Activated T-cell treated with anti-CD3 and anti-CD28 coated beads, Interleukin-2, amount 50 U/mL, for 24 hours (primary cell): ENCODE measurements around the gene RHOB.
"Not testable (repeated sequence)": the region's sequence is repeated elsewhere in the genome, so short reads cannot be mapped to it uniquely, and the experiment has no call there.

Source experiments
- DNase-seq: peaks from one replicate; pipeline ENCODE4 v3.0.0-alpha.2; 2020
- H3K27ac Mint-ChIP-seq: 2 replicates; pipeline ENCODE4 v1.8.0; 2020; ENCODE audit warnings: mild to moderate bottlenecking, mixed read lengths
- H3K27me3 Mint-ChIP-seq: 2 replicates; pipeline ENCODE4 v1.8.0; 2020; ENCODE audit warnings: mixed read lengths
- H3K36me3 Mint-ChIP-seq: 2 replicates; pipeline ENCODE4 v1.8.0; 2020; ENCODE audit warnings: low read depth, mixed read lengths
- H3K4me1 Mint-ChIP-seq: 2 replicates; pipeline ENCODE4 v1.8.0; 2020; ENCODE audit warnings: low read depth, mixed read lengths
- H3K4me3 Mint-ChIP-seq: 2 replicates; pipeline ENCODE4 v1.8.0; 2020; ENCODE audit warnings: mild to moderate bottlenecking, moderate library complexity, mixed read lengths
- H3K9me3 Mint-ChIP-seq: 2 replicates; pipeline ENCODE4 v1.8.0; 2020; ENCODE audit warnings: mixed read lengths

Gene RHOB

GRCh38 chr2:20428717-20429490 lies 18.0 kb upstream of the RHOB start:
- DNase-seq = no peak
- Mint-ChIP-seq H3K4me1 (peaks cover 27% of the 10 kb centered on the region), H3K36me3 (no peaks in the 10 kb centered on the region), H3K9me3 (no peaks in the 10 kb centered on the region), H3K27ac (no peak overlapping the region), H3K27me3 (peaks cover 6% of the 10 kb centered on the region), H3K4me3 (no peak overlapping the region)

GRCh38 chr2:20429528-20429927 lies 17.3 kb upstream of the RHOB start:
- DNase-seq = no peak
- H3K27me3 Mint-ChIP-seq = peaks cover 6% of the 10 kb centered on the region
- no peak overlapping the region for H3K4me3 Mint-ChIP-seq
- H3K36me3 Mint-ChIP-seq = no peaks in the 10 kb centered on the region
- H3K4me1 Mint-ChIP-seq = peaks cover 24% of the 10 kb centered on the region
- H3K27ac Mint-ChIP-seq = no peak overlapping the region
- H3K9me3 Mint-ChIP-seq = no peaks in the 10 kb centered on the region

- Mint-ChIP-seq H3K27ac (no peak overlapping the region), H3K9me3 (no peaks in the 10 kb centered on the region), H3K27me3 (peaks cover 7% of the 10 kb centered on the region), H3K4me3 (no peak overlapping the region), H3K4me1 (peaks cover 19% of the 10 kb centered on the region), H3K36me3 (no peaks in the 10 kb centered on the region)
- DNase-seq = no peak
Observed at GRCh38 chr2:20430035-20430434, 16.8 kb upstream of the RHOB start.

GRCh38 chr2:20430461-20431300 lies 16.2 kb upstream of the RHOB start:
- peaks cover 13% of the 10 kb centered on the region for H3K4me1 Mint-ChIP-seq
- H3K4me3 Mint-ChIP-seq = no peak overlapping the region
- no peaks in the 10 kb centered on the region for H3K9me3 Mint-ChIP-seq
- no peak for DNase-seq
- H3K36me3 Mint-ChIP-seq = no peaks in the 10 kb centered on the region
- H3K27ac Mint-ChIP-seq = peak overlapping the region; percentile 27
- peaks cover 8% of the 10 kb centered on the region for H3K27me3 Mint-ChIP-seq

GRCh38 chr2:20431301-20431698 lies 15.6 kb upstream of the RHOB start:
- Mint-ChIP-seq H3K36me3 (no peaks in the 10 kb centered on the region), H3K27ac (no peak overlapping the region), H3K4me3 (no peak overlapping the region), H3K27me3 (peaks cover 8% of the 10 kb centered on the region), H3K4me1 (peaks cover 13% of the 10 kb centered on the region), H3K9me3 (no peaks in the 10 kb centered on the region)
- DNase-seq = no peak

- DNase-seq = no peak
- H3K27me3 Mint-ChIP-seq = peaks cover 13% of the 10 kb centered on the region
- no peaks in the 10 kb centered on the region for H3K36me3 Mint-ChIP-seq
- no peak overlapping the region for H3K4me3 Mint-ChIP-seq
- no peak overlapping the region for H3K27ac Mint-ChIP-seq
- no peaks in the 10 kb centered on the region for H3K9me3 Mint-ChIP-seq
- H3K4me1 Mint-ChIP-seq = peaks cover 13% of the 10 kb centered on the region
Observed at GRCh38 chr2:20431772-20432171, 15.1 kb upstream of the RHOB start.

GRCh38 chr2:20432714-20433113 lies 14.2 kb upstream of the RHOB start:
- H3K27ac Mint-ChIP-seq = no peak overlapping the region
- no peaks in the 10 kb centered on the region for H3K9me3 Mint-ChIP-seq
- H3K4me1 Mint-ChIP-seq = peaks cover 13% of the 10 kb centered on the region
- DNase-seq = no peak
- H3K36me3 Mint-ChIP-seq = no peaks in the 10 kb centered on the region
- peaks cover 16% of the 10 kb centered on the region for H3K27me3 Mint-ChIP-seq
- no peak overlapping the region for H3K4me3 Mint-ChIP-seq

- Mint-ChIP-seq H3K36me3 (no peaks in the 10 kb centered on the region), H3K9me3 (no peaks in the 10 kb centered on the region), H3K4me3 (no peak overlapping the region), H3K27me3 (peaks cover 18% of the 10 kb centered on the region), H3K27ac (no peak overlapping the region), H3K4me1 (peaks cover 13% of the 10 kb centered on the region)
- no peak for DNase-seq
Observed at GRCh38 chr2:20433249-20433648, 13.6 kb upstream of the RHOB start.

GRCh38 chr2:20433946-20434553 lies 12.8 kb upstream of the RHOB start:
- peaks cover 13% of the 10 kb centered on the region for H3K4me1 Mint-ChIP-seq

GRCh38 chr2:20434588-20435294 lies 12.1 kb upstream of the RHOB start:
- Mint-ChIP-seq H3K4me3 (no peak overlapping the region), H3K36me3 (no peaks in the 10 kb centered on the region), H3K27me3 (peaks cover 32% of the 10 kb centered on the region), H3K9me3 (no peaks in the 10 kb centered on the region), H3K4me1 (peaks cover 16% of the 10 kb centered on the region), H3K27ac (no peak overlapping the region)
- DNase-seq = no peak

More at GRCh38 chr2:20433946-20434553, 12.8 kb upstream of the RHOB start:
- no peaks in the 10 kb centered on the region for H3K9me3 Mint-ChIP-seq
- no peak overlapping the region for H3K4me3 Mint-ChIP-seq
- DNase-seq = no peak
- H3K27ac Mint-ChIP-seq = no peak overlapping the region
- H3K27me3 Mint-ChIP-seq = peaks cover 25% of the 10 kb centered on the region
- no peaks in the 10 kb centered on the region for H3K36me3 Mint-ChIP-seq

GRCh38 chr2:20435456-20435855 lies 11.4 kb upstream of the RHOB start:
- peaks cover 14% of the 10 kb centered on the region for H3K4me1 Mint-ChIP-seq
- DNase-seq, H3K9me3 Mint-ChIP-seq, H3K36me3 Mint-ChIP-seq, H3K4me3 Mint-ChIP-seq, H3K27ac Mint-ChIP-seq: not testable (repeated sequence)
- peaks cover 35% of the 10 kb centered on the region for H3K27me3 Mint-ChIP-seq

GRCh38 chr2:20436716-20437470 lies 10.0 kb upstream of the RHOB start:
- DNase-seq = no peak
- Mint-ChIP-seq H3K36me3 (no peaks in the 10 kb centered on the region), H3K9me3 (no peaks in the 10 kb centered on the region), H3K4me3 (no peak overlapping the region), H3K27ac (no peak overlapping the region), H3K4me1 (peaks cover 3% of the 10 kb centered on the region), H3K27me3 (peaks cover 38% of the 10 kb centered on the region)

GRCh38 chr2:20438334-20439192 lies 8.3 kb upstream of the RHOB start:
- Mint-ChIP-seq H3K27ac (no peak overlapping the region), H3K36me3 (no peaks in the 10 kb centered on the region), H3K27me3 (peaks cover 35% of the 10 kb centered on the region), H3K4me3 (no peak overlapping the region), H3K4me1 (peaks cover 3% of the 10 kb centered on the region), H3K9me3 (no peaks in the 10 kb centered on the region)
- no peak for DNase-seq
